H1 (cell line): ENCODE results near the gene HKDC1. TPM values are rescaled to one million over a fixed set of nuclear protein-coding genes. Genes with fewer than 3 reads are reported as not detected.

Experiments
- CBX5 ChIP-seq: fragments of 300-800, 300-1000 bp; sonication (generic); IDR thresholded peaks from 2 replicates; pipeline ENCODE4 v1.7.1; 2016; ENCODE audit warnings: antibody characterized with exemption, low read length, low read depth
- CHD7 ChIP-seq: fragments of 300-600 bp; sonication (generic); IDR thresholded peaks from 2 replicates; pipeline ENCODE4 v1.7.1; 2012; ENCODE audit warnings: low read length, moderate library complexity, mild to moderate bottlenecking, inconsistent platforms; ENCODE audit not compliant: insufficient replicate concordance
- CREB1 ChIP-seq: IDR thresholded peaks from 2 replicates; pipeline ENCODE4 v1.6.1; 2012; ENCODE audit warnings: inconsistent platforms
- CTCF ChIP-seq, 3 experiments: IDR thresholded peaks; 1 replicate in 2 of 3; 2 replicates in 1 of 3; pipeline versions ENCODE4 v1.5.1 to v1.6.1; 2011; ENCODE audit warnings: low read length in 3 of 3, mild to moderate bottlenecking in 3 of 3, inconsistent platforms in 2 of 3, low read depth in 1 of 3, moderate library complexity in 1 of 3; ENCODE audit not compliant: insufficient read depth in 1 of 3; ENCODE audit errors: control extremely low read depth in 1 of 3
- FOSL1 ChIP-seq: IDR thresholded peaks from 2 replicates; pipeline ENCODE4 v1.6.1; 2011; ENCODE audit warnings: mild to moderate bottlenecking, low read depth, low read length, moderate library complexity; ENCODE audit not compliant: insufficient read depth
- JUND ChIP-seq: IDR thresholded peaks from 2 replicates; pipeline ENCODE4 v1.6.1; 2011; ENCODE audit warnings: mild to moderate bottlenecking, improper control_type of control experiment, low read length
- RBBP5 ChIP-seq: IDR thresholded peaks from 2 replicates; pipeline ENCODE4 v1.7.1; 2012; ENCODE audit warnings: low read depth, mild to moderate bottlenecking, inconsistent platforms, low read length, moderate library complexity, borderline replicate concordance
- TEAD4 ChIP-seq: IDR thresholded peaks from 2 replicates; pipeline ENCODE4 v1.6.1; 2012; ENCODE audit warnings: low read depth, low read length, inconsistent platforms, mixed read lengths
- polyA plus RNA-seq, 7 experiments: library from polyadenylated mRNA; depleted of rRNA in 3 of 7; stranded (reverse) in 5 of 7; unstranded in 2 of 7; fragments of >200 nt in 5 of 7; fragments of 200-250 nt in 2 of 7; gene quantifications; 1 replicate in 5 of 7; 2 replicates in 1 of 7; 4 replicates in 1 of 7; pipeline versions ENCODE4 v1.2.1 to v1.2.3, GENCODE V29; 2011 to 2013; ENCODE audit warnings: missing spikeins in 2 of 7, mixed read lengths in 2 of 7
- total RNA-seq: library from RNA; stranded (reverse); fragmentation: NEBNext Ultra II Directional; extraction: Animal tissue kit (Norgen Biotek cat#: 25700); gene quantifications from 2 replicates; pipeline ENCODE4 v1.2.1, GENCODE V29; 2021

The HKDC1 gene
- total and polyA plus RNA-seq, 2 of the 8 experiments (the other 6 are each of a cell fraction or from before 2014, with no cell fraction given), result 0.12 to 0.78 TPM

- TF ChIP-seq CHD7 (no peak), TEAD4 (no peak), CTCF (IDR thresholded peaks at IDR 0.05; ENCODE audit: control extremely low read depth in 1 of 3, insufficient read depth in 1 of 3, low read depth in 1 of 3, low read length in 3 of 3) (no peak), RBBP5 (no peak), CBX5 (no peak), FOSL1 (no peak), CREB1 (no peak), JUND (no peak)
Observed at GRCh38 chr10:69232736-69233480, 12.8 kb downstream of the HKDC1 start (continued).
